HG02571 (cell line): ENCODE data around the gene UPP1.
"Not testable (repeated sequence)": the region's sequence is repeated elsewhere in the genome, so short reads cannot be mapped to it uniquely, and the experiment has no call there.

ENCODE experiments used
- ATAC-seq: cut with Tn5 transposase; IDR thresholded peaks from one replicate; pipeline ENCODE4 v1.9.1; 2021; ENCODE audit warnings: mild to moderate bottlenecking, moderate library complexity; ENCODE audit not compliant: unreplicated experiment

Gene UPP1

DNA sequence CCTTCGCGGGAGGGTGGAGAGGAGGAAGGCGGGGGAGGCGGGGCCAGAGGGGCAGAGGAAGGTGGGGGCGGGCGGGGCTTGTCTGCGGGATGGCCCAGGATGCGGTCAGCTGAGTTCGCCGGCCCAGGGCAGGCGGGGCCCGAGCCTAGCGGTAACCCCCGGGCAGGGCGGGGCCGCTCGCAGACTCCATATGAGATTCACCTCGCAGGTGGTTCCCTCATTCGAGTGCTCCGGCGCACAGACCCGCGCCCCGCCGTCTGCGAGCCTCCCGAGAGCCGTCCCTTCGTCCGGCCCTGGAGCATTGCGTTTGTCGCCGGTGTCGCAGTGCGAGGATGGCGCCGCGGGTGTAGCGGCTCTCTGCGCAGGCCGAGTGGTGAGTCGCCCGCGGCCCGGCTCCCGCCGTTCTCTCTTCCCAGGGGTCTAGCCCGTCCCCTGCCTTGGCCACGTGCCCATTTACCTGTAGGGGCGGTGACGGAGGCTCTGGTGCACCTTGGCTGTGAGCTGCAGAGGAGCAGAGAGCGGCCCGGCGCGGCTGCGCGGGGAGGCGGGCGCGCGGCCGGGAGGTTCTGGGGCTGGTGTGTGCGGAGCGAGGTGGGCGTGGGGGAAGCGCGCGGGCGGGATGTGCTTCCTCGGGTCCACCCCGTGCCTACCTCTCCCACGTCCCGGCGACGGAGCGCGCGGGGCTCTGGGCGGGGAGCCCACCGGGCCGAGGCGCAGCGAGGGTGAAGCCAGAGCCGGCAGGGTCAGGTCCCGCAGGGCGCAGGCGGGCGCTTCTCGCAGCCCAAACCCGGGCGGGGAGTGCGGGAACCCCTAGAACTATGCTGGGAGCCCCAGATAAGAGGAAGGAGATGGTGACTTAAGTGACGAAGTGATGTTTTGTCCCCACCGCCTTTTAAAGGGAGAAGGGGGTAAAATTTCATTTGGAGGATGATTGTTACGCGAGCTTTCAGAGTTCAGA lies at the start of gene UPP1:
Gene UPP1 (plus strand): TSS at position 220 of the 958 bp plus-strand sequence. CDS start 5,519 bp downstream, outside the sequence.
- peak; percentile 54 for ATAC-seq

DNA sequence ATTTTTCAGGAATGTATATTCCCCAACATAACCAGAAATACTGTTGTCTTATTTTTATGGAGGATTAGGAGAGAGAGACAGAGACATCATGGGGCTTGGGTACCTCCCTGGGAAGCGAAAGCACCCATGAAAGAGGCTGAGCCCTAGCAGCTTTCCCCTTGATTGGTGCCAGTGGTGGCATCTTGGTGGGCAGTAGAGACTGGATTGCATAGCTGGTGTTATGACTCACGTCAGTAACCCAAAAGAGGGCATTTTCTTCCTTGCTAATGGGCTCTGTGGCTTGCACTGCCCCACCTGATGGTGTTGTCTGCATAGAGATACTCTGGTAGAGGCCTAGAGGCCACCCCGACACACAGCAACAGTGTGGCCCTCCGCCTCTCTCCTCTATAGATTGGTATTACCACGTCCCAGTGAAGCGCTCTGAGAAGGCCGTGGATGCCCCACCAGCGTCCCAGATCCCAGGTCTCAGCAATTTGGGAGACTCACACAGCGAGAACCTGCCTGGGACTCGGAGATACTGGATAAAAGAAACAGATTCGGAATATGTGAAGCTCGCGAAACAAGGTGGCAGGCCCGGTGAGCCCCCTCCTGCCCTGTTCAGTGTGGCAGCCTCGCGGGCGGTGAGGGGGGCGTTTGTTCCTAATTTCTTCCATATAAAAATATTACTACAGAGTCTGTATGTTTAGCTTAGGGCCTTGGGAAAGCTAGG lies 48.0 kb upstream of the UPP1 start:
- no peak for ATAC-seq

- ATAC-seq, result no peak
These were observed 47.5 kb upstream of the UPP1 start for GRCh38 chr7:48041653-48041970.

GRCh38 chr7:48042216-48042615 lies 46.8 kb upstream of the UPP1 start:
- no peak for ATAC-seq

- ATAC-seq, result no peak
These were observed 46.4 kb upstream of the UPP1 start for GRCh38 chr7:48042636-48043035.

DNA sequence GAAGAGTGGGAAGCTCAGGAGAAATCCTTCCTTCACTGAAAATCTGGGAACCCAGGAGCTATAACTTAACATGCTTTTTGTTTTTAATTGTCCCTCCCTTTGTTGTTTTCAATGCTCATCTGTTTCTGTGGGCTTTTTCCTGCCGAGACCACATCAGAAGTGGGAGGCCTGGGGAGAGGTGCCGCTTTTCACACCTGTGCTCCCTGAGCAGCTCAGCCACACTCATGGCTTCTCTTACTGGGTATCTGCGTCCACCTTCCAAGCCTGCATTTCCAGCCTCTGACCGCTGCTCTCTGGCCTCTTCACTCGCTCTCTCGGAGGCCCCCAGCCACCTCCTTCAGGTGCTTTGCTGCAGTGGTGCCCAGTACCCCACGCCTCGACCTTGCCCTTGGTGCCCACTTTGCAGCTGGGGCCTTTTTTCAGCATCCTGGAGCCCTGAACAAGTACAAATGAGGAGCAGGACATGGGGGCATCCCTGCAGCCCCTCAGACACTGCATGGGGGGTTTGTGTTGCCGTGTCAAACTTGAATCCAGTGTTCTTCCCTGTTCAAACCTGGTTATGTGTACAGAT lies 43.8 kb upstream of the UPP1 start:
- no peak for ATAC-seq

DNA sequence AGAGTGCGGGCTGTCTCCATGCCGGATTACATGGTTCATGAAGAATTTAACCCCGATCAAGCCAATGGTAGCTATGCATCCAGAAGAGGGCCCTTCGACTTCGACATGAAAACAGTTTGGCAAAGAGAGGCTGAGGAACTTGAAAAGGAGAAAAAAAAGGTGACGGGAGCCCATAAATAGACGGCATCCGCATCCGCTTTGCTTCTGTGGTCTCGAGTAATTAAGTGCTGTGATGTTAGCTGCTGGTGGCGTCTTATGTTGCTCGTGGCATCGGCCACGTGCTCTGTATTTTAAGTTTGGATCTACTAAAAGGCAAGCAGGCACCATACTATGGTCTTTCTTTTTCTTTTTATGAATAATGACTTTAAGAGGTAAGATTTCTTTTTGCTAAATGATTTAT lies 42.6 kb upstream of the UPP1 start:
- no peak for ATAC-seq

DNA sequence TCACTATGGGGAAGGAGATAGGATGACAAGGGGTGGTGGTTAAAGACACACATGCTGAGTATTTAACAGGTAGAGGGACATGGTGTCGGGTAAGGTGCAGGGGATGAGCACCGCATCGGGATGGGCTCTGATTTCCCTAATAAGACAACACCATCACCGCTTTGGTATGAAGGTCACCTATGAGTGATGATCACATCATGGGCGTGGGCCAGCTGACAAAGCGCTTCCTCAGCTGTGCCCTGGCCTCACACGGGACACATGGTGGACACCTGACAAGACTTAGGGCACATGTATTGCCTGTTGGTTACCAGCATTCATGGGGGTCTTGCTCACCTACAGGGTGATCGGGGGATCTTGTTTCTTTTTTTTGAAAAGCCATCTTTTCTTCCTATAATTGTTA lies 41.0 kb upstream of the UPP1 start:
- no peak for ATAC-seq

GRCh38 chr7:48049850-48050249 lies 39.2 kb upstream of the UPP1 start:
- no peak for ATAC-seq

DNA sequence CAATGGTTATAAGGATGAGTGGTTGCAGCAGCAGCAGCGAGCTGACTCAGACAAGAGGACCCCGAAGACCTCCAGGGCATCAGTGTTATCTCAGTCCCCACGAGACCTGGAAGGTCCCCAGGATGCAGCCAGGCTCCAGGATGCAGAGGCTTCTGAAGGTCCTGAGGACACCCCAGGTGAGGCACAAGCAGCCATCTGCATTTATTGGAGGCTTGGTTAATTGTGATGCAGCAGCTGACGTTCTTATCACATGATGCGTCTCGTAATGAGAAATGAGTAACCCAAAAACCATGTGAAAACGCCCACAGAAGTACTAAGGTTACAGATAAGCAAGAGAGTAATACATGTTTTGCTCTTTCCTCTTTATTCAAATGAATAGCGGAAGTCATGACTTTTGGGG lies 36.3 kb upstream of the UPP1 start:
- ATAC-seq, result no peak

DNA sequence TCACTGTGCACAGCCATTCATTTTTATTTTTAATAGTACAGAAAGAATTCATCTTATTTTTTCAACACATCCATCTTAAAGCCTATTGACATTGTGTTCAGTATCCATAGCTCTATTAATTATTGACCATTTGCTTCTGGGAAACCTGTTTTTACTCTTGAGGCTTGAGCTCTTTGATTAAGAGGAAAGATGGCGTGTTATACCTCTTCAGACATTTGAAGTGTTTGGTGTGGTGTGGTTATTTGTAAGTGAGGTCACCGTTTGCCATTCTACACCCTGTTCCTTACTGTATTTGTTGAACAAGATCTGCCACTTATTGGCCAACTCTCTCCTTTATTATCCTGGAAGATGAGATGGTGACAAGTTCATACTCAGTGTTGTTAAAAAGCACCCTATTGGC lies 35.3 kb upstream of the UPP1 start:
- no peak for ATAC-seq

DNA sequence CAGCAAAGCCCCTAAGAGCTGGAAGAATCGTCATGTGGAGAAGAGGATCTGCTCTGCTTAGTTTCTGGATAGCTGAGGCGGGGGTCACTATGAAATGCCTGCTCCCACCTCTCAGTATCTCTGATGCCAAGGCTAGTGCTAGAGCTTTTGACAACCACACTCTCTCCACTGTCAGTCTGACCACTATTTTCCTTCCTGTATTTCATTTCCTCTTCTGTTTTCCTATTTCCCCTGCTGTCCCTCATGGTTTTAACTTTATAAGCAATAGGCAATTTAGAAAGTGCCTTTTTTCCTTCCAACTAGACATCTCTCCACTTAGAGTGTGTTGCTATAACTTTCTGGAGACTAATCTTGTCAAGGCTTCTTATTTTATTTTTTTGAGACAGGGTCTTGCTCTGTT lies 30.1 kb upstream of the UPP1 start:
- no peak for ATAC-seq

- no peak for ATAC-seq
These were observed 29.4 kb upstream of the UPP1 start for GRCh38 chr7:48059706-48060105.

DNA sequence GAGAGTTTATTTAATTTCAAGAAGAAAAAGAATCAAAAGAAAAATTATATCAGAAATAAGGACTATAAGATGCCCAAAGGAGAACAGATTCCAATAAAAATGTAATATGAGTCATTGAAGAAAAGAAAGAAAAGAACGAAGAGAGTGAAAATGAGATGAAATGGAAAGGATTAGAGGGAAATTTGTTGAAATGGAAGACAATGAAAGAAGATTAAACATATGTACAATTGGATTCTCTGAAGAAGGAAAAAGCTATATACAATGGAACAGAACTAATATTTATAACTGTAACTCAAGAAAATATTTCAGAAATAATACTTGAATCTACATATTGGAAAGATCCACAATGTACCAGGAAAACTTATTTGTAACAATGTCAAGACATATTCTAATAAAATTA lies 25.1 kb upstream of the UPP1 start:
- no peak for ATAC-seq

DNA sequence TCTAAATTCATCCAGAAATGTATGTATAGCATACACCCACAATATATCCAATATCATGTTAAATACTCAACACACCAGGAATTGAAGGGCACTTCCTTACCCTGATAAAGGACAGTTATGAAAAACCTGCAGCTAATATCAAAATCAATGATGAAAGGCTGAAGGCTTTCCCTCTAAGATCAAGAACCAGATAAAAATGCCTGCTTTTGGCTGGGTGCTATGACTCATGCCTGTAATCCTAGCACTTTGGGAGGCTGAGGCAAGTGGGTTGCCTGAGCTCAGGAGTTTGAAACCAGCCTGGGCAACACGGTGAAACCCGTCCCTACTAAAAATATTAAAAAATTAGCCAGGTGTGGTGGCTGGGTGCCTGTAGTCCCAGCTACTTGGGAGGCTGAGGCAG lies 21.6 kb upstream of the UPP1 start:
- ATAC-seq, result no peak

DNA sequence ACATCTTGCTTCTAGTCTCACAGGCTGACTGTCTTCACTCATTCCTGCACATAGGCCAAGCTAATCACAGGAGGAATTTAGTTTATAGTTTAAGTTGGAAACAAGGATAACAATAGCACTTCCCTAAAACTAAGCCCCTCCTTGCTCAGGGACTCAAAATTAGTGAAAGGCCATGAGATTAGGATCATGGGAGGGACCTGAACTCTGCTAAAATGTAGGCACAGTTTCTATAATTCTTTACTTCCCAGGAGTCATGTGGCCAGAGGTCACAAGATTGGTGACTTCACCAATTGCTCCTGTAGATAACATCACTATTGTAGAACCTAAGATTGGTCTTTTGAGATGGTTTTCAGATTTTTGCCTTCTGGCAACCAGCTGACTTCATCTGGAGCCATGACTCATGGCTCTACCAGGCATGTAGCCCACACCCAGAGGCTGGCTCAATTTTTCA lies 14.8 kb upstream of the UPP1 start:
- ATAC-seq, result no peak

DNA sequence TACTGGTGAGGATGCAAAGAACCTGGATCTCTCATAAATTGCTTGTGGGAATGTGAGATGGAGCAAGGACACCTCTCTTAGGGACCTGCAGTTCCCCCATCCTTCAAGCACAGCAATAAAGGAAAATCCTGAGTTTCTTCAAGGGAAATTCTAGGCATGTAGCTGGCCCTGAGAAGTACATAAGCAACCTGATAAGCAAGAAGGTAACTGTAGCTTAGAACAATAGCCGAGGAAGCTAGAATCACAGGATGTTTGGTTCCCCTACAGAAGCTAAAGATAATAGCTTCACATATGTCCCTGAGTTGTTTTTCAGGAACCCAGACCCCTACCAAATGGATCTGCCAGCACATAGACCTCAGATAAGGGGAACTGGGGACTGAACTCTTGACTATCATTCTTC lies 11.6 kb upstream of the UPP1 start:
- ATAC-seq, result no peak

GRCh38 chr7:48078470-48078869 lies 10.6 kb upstream of the UPP1 start:
- ATAC-seq, result no peak

DNA sequence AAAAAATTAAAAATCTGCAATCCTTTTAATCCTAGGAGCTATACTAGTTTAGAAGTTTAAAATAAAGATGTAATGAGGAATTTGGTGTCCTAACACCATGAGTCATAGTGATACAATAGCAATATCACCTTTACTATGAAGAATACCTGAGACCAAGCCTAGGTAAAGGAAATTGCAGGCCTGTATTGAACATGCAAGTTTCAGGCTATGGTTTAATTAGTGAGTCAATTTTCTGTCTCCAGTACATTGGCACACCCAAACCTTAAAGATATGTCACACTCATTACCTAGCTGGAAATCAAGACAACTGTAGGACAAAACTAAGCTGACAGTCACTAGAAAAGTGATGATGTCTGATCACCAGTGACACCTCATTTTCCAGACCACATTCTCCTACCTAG lies 6.7 kb upstream of the UPP1 start:
- not testable (repeated sequence) for ATAC-seq

- no peak for ATAC-seq
These were observed 5.8 kb upstream of the UPP1 start for GRCh38 chr7:48083114-48083830.

GRCh38 chr7:48084727-48085432 lies 4.2 kb upstream of the UPP1 start:
- peak; percentile 53 for ATAC-seq
